BE2C (cell line): ENCODE results near the gene TSHZ3.

Source experiments
- DNase-seq: peaks from one replicate; pipeline ENCODE4 v3.0.0-alpha.2; 2020
- H3K27me3 ChIP-seq: fragments of 250-450 bp; sonication (Bioruptor Pico); 2 replicates; pipeline ENCODE4 v1.5.1; 2020; ENCODE audit warnings: mild to moderate bottlenecking
- H3K36me3 ChIP-seq: fragments of 250-450 bp; sonication (Bioruptor Pico); 2 replicates; pipeline ENCODE4 v1.5.1; 2020; ENCODE audit warnings: mild to moderate bottlenecking
- H3K4me1 ChIP-seq: fragments of 250-450 bp; sonication (Bioruptor Pico); 2 replicates; pipeline ENCODE4 v1.5.1; 2020
- H3K4me3 ChIP-seq: 2 replicates; pipeline ENCODE4 v1.5.1; 2011; ENCODE audit warnings: low read depth, low read length
- H3K9me3 ChIP-seq: fragments of 250-450 bp; sonication (Bioruptor Pico); 2 replicates; pipeline ENCODE4 v1.5.1; 2020
- CTCF ChIP-seq: IDR thresholded peaks from 2 replicates; pipeline ENCODE4 v1.5.1; 2012; ENCODE audit warnings: mild to moderate bottlenecking, low read depth, low read length

Gene TSHZ3

GRCh38 chr19:31350693-31351055 is 1.4 kb upstream of the TSHZ3 start:
- DNase-seq: peak; percentile 65
- Histone ChIP-seq H3K9me3 (no peaks in the 10 kb centered on the region), H3K4me3 (peak overlapping the region; percentile 63), H3K36me3 (no peaks in the 10 kb centered on the region), H3K4me1 (0 out of 2 replicates have a peak, but pooled peaks cover 5% of the 10 kb centered on the region), H3K27me3 (peaks cover 62% of the 10 kb centered on the region)
- TF ChIP-seq CTCF: no peak

GRCh38 chr19:31350033-31350692 is 927 bp upstream of the TSHZ3 start:
- DNase-seq: no peak
- peaks cover 61% of the 10 kb centered on the region for H3K27me3 ChIP-seq

DNA sequence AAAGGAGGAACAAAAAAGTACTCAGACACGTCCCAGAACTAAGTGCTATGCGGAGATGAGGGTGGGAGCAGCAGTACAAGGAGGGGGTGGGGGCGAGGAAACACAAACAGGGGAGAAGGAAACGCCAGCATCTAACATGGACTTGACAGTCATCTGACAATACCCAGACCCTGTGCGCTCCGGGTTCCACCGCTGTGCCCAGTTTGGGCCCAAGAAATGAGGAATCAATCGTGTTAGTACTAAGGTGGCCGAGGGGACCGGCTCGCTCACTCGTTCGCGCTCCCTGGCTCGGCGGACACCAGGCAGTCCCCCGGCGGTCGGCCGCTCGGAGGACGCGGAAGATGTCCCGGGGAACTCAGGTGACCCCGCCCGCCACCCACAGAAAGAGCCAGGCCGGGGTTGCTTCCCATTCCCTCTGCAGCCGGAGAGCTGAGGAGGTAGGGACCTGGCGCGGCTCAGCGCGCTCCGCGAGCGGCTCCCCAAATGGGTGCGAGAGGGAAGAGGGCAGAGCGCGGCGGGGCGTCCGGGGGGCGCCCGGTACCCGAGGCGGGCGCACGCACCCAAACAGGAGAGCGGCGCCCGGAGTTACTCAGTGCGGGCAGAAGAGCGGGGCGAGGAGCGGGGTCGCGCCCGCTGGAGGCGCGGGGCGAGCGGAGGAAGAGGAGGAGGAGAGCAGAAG is 616 bp downstream of the TSHZ3 start:
- H3K9me3 ChIP-seq: no peaks in the 10 kb centered on the region
- no peaks in the 10 kb centered on the region for H3K36me3 ChIP-seq
- H3K4me3 ChIP-seq: peak overlapping the region; percentile 56
- no peak for DNase-seq
- peaks cover 48% of the 10 kb centered on the region for H3K27me3 ChIP-seq
- TF ChIP-seq CTCF: no peak
- H3K4me1 ChIP-seq: 0 out of 2 replicates have a peak, but pooled peaks cover 5% of the 10 kb centered on the region

More at GRCh38 chr19:31350033-31350692, 927 bp upstream of the TSHZ3 start:
- Histone ChIP-seq H3K9me3 (no peaks in the 10 kb centered on the region), H3K36me3 (no peaks in the 10 kb centered on the region), H3K4me1 (0 out of 2 replicates have a peak, but pooled peaks cover 5% of the 10 kb centered on the region), H3K4me3 (peak overlapping the region; percentile 63)
- TF ChIP-seq CTCF: no peak

DNA sequence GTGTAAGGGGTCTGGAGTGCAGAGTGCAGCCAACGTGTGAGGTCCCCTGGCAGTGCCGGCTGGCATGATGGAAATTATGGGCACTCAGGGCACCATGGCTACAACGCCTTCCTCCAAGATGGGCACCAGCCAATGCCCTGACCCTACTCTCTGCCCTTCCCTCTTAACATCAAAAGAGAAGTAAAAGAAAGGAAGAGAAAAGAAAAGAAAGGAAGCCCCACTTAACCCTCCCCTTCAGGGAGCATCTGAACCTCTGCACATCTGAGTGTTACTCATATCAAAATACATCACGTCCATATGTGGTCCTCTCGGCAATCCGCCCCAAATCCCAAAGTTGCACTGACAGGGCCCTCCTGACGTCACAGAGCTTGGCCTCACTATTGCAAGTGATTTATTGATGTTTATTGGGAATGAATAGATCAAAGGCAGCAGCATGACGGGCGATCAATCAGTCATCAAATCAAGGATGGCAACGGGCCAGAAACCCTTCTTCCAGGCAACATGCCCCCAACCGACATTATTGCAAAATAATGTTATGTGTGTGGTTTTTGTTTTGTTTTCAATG is 1.3 kb downstream of the TSHZ3 start:
- DNase-seq: no peak
- H3K27me3 ChIP-seq: peaks cover 43% of the 10 kb centered on the region
- H3K9me3 ChIP-seq: no peaks in the 10 kb centered on the region
- 0 out of 2 replicates have a peak, but pooled peaks cover 5% of the 10 kb centered on the region for H3K4me1 ChIP-seq
- no peak for TF ChIP-seq CTCF
- no peaks in the 10 kb centered on the region for H3K36me3 ChIP-seq
- H3K4me3 ChIP-seq: peak overlapping the region; percentile 56

DNA sequence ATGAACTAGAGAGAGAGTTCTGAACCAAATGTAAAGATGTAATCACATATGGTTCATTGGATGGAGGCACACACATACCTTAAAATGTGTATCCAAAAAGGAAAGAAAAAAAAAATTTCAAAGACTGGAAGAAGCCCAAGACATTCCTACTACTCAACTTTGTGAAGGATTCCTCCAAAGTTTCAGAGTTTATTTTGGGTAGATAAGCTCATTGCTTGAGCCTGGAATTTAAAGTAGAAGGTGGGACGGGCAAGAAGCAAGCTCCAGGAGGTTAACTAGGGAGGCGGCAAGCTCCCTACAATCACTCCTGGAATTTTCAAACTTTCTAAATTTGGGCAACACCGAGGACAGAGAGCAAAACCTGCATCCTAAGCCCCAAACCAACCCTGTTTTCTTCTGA is 1.9 kb downstream of the TSHZ3 start:
- no peak overlapping the region for H3K4me3 ChIP-seq
- no peak for DNase-seq
- TF ChIP-seq CTCF: no peak
- H3K4me1 ChIP-seq: 0 out of 2 replicates have a peak, but pooled peaks cover 5% of the 10 kb centered on the region
- H3K36me3 ChIP-seq: no peaks in the 10 kb centered on the region
- peaks cover 40% of the 10 kb centered on the region for H3K27me3 ChIP-seq
- no peaks in the 10 kb centered on the region for H3K9me3 ChIP-seq
